SK-N-MC (cell line): ENCODE results near the gene NME2.

Source experiments
- EZH2 ChIP-seq: fragments of 200-600 bp; sonication (generic); IDR thresholded peaks from one replicate; pipeline ENCODE4 v1.6.1; 2017; ENCODE audit warnings: antibody characterized with exemption
- FOXP2 ChIP-seq: optimal IDR thresholded peaks from 2 replicates; pipeline ENCODE3; 2011; ENCODE audit warnings: mild to moderate bottlenecking, moderate library complexity; ENCODE audit not compliant: insufficient read depth; ENCODE audit errors: extremely low read length, control extremely low read depth

DNA sequence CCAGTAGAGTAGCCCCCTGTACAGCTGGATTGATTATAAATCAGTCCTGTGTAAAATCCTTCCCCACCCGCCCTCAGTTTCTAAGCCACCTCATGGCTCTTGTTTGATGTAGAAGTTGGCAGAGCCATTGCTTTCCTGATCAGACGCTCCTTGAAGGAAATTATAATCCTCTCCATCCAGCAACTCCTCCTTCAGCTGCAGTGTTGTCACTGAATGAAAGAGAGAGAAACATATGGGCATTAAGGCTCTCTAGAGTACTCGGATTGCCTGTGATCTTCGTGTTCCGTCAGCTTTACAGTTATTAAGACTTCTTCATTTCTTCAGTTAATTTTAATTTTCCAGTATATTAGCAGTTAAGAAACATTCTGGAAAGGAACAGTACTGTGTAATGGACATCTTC, 14.3 kb downstream of the NME2 start:
- TF ChIP-seq EZH2: no peak
- no peak for TF ChIP-seq FOXP2
